ENCODE data around the gene TRIM33. TPM values are rescaled to one million over a fixed set of nuclear protein-coding genes. Genes with fewer than 3 reads are reported as not detected.
A peak's percentile ranks its signal among the peaks of the same experiment; 100 is the strongest.

TRIM33 gene
- total and polyA plus RNA-seq, 4 donors = 9.5 to 102 (median 18.8) TPM

- ATAC-seq (ENCODE audit: insufficient read depth, low FRiP score) (no peak), DNase-seq (no peak)
- H3K36me3 ChIP-seq (ENCODE audit: control insufficient read depth in 4 of 4, insufficient read depth in 4 of 4, low read length in 4 of 4) = peaks cover 8 to 31% (median 20%) of the 10 kb centered on the region in 4 donors
- no peaks in the 10 kb centered on the region for H3K9me3 ChIP-seq (ENCODE audit: control insufficient read depth in 4 of 4, insufficient read depth in 3 of 4, low read length in 3 of 4)
- H3K4me1 ChIP-seq (ENCODE audit: control insufficient read depth in 5 of 5, insufficient read depth in 5 of 5, low read length in 5 of 5) = peaks cover 0 to 29% (median 0%) of the 10 kb centered on the region in 5 donors
- TF ChIP-seq CTCF (IDR thresholded peaks at IDR 0.05; ENCODE audit: control extremely low read depth, extremely low read depth) = no peak
- H3K4me3 ChIP-seq = no peak overlapping the region
- WGBS, 2 donors = 98 to 99% methylated on average over 3 of the region's 3 CpGs
- H3K27ac ChIP-seq (ENCODE audit: low read depth in 1 of 2, low read length in 1 of 2) = no peak overlapping the region
- no peaks in the 10 kb centered on the region for H3K27me3 ChIP-seq (ENCODE audit: control insufficient read depth in 3 of 3, insufficient read depth in 3 of 3, low read length in 2 of 3)
- H3K9ac ChIP-seq (ENCODE audit: insufficient read depth in 1 of 2, low read length in 2 of 2) = no peak overlapping the region
Measured at GRCh38 chr1:114456586-114456985, 54.4 kb downstream of the TRIM33 start.

- no peak for TF ChIP-seq CTCF (IDR thresholded peaks at IDR 0.05; ENCODE audit: control extremely low read depth, extremely low read depth)
Measured at GRCh38 chr1:114455102-114455785, 55.8 kb downstream of the TRIM33 start.

GRCh38 chr1:114454539-114454938 lies 56.5 kb downstream of the TRIM33 start:
- DNase-seq = no peak
- Histone ChIP-seq H3K27ac (ENCODE audit: low read depth in 1 of 2, low read length in 1 of 2) (peak overlapping the region in 1 of 2 donors; percentile 3), H3K9me3 (ENCODE audit: control insufficient read depth in 4 of 4, insufficient read depth in 3 of 4, low read length in 3 of 4) (no peaks in the 10 kb centered on the region), H3K4me1 (ENCODE audit: control insufficient read depth in 5 of 5, insufficient read depth in 5 of 5, low read length in 5 of 5) (peaks cover 0 to 29% (median 0%) of the 10 kb centered on the region in 5 donors), H3K4me3 (no peak overlapping the region), H3K36me3 (ENCODE audit: control insufficient read depth in 4 of 4, insufficient read depth in 4 of 4, low read length in 4 of 4) (peaks cover 7 to 33% (median 20%) of the 10 kb centered on the region in 4 donors), H3K9ac (ENCODE audit: insufficient read depth in 1 of 2, low read length in 2 of 2) (no peak overlapping the region), H3K27me3 (ENCODE audit: control insufficient read depth in 3 of 3, insufficient read depth in 3 of 3, low read length in 2 of 3) (no peaks in the 10 kb centered on the region)
- WGBS, 2 donors = 100% methylated on average over 1 of the region's 1 CpG
- no peak for ATAC-seq (ENCODE audit: insufficient read depth, low FRiP score)
- TF ChIP-seq CTCF (IDR thresholded peaks at IDR 0.05; ENCODE audit: control extremely low read depth, extremely low read depth) = no peak

More at GRCh38 chr1:114455102-114455785, 55.8 kb downstream of the TRIM33 start:
- Histone ChIP-seq H3K9ac (ENCODE audit: insufficient read depth in 1 of 2, low read length in 2 of 2) (no peak overlapping the region), H3K4me3 (no peak overlapping the region), H3K36me3 (ENCODE audit: control insufficient read depth in 4 of 4, insufficient read depth in 4 of 4, low read length in 4 of 4) (peaks cover 7 to 33% (median 21%) of the 10 kb centered on the region in 4 donors), H3K27ac (ENCODE audit: low read depth in 1 of 2, low read length in 1 of 2) (no peak overlapping the region), H3K9me3 (ENCODE audit: control insufficient read depth in 4 of 4, insufficient read depth in 3 of 4, low read length in 3 of 4) (no peaks in the 10 kb centered on the region), H3K4me1 (ENCODE audit: control insufficient read depth in 5 of 5, insufficient read depth in 5 of 5, low read length in 5 of 5) (peaks cover 0 to 29% (median 0%) of the 10 kb centered on the region in 5 donors), H3K27me3 (ENCODE audit: control insufficient read depth in 3 of 3, insufficient read depth in 3 of 3, low read length in 2 of 3) (no peaks in the 10 kb centered on the region)
- DNase-seq = no peak
- ATAC-seq (ENCODE audit: insufficient read depth, low FRiP score) = no peak

Data from lung (tissue), 12 donors.